GDM1 (cell line): ENCODE results near the gene TRIM67.

Source experiments
- DNase-seq: peaks from one replicate; lab custom pipeline; 2025; lab: John Stamatoyannopoulos, UW

TRIM67 gene

DNA sequence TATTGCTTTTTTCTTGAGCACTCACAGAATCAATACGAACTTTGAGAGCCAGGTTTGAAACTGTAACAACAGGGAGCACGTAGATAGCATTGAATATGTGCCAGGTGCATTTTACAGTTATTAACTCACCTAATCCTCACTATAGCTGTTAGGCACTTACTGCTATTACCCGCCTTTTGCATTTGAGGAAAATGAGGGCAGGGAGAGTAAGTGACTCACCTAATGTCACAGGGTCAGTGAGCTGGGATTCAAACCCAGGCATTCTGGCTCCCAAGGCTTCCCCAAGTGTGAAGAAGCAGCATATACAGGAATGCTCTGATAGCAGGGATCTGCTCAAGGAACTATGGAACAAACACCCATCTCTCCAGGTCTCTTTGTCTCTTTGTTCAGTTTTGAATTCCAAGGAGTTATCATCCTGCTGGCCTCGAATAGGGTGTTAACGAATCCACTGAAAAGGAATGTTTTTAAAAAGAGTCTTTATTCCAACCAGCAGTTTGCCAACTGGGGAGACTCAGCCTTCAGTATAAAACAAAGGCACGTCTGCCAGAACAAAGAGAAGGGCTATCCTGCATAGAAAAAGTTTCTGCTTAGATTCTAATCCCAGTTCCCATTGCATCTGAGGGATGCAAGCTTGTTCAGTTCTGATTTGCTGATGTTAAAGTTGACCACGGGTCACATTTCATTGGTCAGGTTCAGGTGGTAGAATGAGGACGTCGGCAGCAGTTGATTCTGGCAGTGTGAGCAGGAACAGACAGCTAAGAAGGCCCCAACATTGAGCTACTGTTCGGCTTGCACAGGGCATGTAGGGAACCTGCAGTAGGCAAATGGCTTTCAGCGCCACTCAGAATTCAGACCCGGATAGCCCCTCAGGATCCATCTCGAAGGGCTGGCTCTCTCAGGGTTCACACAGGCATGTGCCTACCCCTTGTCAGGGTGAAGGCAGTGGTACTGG lies 22.1 kb downstream of the TRIM67 start:
- DNase-seq: no peak

DNA sequence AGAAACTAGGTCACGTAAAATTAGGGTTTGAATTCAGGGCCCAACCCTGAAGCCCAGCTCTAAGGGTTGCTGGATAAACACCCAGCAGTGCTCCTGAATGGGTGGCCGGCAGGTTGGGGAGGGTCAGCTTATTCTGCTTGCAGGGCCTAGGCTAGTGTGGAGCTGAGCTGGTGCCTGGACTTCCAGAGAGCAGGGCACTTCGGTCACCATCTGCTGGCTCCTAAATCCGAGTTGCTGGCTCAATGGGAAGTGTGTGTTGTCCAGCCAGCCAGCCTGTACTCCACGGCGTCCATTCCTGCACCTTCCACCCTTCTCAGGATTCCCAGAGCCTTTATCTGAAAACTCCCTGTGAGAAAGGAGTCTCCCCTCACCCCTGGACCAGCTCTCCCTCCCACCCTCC lies 23.0 kb downstream of the TRIM67 start:
- no peak for DNase-seq

DNA sequence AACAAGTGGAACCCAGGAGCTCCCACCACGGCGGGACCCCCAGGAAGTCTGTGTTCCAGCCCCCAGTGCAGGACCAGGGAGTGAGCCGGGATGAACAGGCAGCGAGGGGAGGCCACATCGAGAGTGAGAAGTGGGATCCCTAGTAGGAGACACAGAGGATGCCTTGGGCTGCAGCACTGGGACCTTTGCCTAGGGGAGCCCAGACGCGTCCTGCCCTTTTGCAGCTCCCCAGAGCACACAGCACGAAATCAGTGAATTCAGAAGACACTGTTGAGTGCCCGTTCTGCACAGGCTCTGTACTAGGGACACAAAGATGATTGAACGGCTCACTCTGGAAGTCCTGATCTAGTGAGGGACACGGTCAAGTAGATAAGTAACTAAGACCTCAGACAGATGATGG lies 23.5 kb downstream of the TRIM67 start:
- DNase-seq: no peak

DNA sequence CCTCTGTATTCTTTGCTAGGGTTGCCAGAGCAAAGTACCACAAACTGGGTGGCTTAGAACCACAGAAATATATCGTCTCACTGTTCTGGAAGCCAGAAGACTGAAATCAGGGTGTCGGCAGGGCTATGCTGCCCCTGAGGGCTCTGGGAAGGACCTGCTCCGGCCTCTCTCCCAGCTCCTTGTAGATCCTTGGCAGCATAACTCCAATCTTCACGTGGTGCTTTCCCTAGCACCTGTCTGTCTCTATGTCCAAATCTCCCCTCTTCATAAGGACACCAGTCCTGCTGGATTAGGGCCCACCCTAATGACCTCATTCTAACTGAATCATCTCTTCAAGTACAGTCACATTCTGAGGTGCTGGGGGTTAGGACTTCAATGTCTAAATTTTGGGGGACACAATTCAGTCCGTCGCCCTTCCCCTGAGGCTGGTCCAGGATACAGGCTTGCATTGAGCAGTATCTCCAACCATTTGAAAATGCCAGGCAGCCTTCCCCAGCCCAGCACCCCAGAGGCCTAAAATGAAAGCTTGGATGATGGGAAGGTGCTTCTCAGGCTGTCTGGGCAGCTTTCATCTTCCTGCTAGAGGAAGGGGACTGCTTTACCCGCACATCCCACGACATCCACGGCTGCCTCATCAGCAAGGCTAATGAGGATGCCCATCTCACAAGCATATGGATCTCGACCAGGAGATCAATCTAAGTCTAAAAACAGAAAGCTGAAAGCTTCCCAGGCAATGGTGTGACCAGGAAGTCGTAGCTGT lies 24.7 kb downstream of the TRIM67 start:
- no peak for DNase-seq

DNA sequence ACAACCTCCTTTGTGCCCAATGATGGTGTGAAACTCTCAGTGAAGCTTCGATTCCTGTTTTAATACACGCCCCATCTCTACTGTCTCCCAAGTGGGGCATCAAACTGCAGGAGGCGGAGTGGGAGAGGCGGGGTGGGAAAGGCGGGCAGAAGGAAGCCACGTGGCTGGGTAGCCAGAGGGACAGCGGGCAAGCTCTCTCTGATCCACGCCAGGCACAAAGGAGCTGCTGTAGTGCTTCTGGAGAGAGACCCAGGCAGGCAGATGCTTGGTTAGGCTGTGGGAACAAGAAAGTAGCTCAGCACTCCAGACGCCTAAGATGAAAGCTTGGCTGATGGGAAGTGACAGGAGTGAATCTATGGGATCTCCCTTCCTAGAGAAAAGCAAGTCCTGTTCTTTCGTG lies 25.7 kb downstream of the TRIM67 start:
- DNase-seq: no peak

DNA sequence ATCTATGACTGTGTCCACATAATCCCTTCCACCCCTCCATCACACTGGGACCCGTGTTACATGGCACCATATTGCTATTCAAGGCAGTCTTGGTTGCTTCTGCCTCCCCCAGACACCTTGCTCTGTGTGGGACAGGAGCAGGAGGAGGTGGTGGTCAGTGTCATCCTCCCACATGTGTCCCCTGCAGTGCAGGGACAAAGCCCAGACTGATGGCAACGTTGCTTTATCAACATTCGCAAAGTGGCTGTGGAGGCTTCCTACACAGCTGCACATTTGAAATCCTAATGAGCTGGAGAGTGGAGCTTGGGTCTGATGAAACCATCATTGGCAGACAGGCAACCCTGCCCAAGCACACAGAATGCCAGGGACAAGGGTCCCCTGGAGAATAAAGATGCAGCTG lies 26.2 kb downstream of the TRIM67 start:
- DNase-seq: no peak

DNA sequence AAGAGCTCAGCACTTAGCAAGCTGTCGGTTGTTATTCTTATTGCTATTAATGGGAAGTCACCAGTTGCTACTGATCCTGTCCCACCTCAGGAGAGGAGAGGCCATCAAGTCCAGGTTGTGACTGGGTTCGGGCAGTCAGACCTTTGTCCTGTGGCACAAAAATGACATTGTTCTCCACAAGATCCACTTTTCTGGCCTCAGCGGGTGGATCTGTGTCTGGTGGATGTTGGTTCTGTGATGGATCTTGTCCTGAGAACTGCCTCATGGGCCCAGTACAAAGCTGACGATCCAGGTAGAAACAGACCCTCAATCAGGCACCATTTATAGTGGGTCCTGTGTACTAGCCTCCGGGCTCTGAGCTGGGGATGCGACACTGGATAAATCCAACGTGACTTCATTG lies 26.9 kb downstream of the TRIM67 start:
- DNase-seq: no peak

DNA sequence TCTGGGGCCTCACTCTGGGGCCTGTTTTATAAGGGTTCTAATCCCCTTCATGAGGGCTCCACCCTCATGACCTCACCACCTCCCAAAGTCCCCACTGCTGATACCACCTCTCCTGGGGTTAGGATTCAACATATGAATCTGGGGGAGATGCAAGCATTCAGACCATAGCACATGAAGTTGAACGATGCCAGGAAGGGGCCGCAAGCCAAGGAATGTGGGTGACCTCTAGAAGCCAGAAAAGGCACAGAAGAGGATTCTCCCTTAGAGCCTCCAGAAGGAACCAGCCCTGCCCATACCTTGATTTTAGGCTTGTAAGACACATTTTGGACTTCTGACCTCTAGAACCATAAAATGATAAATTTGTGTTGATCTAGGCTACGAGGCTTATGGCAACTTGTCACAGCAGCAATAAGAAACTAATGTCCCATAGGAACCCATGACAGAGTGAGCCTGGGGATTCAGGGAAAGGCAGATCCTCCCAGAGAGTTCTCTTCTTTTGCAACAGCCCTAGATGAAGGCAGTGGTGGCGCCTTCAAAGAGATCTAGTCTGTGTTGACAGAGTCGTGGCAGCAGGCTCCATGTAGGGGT lies 27.9 kb downstream of the TRIM67 start:
- no peak for DNase-seq

DNA sequence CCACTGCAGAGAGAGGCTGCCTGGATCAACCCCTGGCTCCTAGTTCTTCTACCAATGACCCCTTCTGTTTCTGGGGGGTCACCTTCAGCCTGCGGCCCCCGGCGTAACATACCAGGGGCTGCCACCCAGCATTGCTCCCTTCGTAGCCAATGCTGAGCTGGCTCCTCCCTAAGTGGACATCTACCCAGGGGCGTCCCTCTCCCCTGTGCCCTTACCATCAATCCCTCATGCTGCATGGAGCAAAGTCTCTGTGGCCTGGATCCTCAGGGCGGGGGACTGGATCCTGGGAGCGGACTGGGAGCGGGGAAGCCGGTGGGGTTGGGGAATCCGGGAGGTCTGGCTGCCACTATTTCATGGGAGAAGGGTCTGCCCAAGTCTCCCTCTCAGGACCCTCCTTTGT lies 28.6 kb downstream of the TRIM67 start:
- DNase-seq: no peak

DNA sequence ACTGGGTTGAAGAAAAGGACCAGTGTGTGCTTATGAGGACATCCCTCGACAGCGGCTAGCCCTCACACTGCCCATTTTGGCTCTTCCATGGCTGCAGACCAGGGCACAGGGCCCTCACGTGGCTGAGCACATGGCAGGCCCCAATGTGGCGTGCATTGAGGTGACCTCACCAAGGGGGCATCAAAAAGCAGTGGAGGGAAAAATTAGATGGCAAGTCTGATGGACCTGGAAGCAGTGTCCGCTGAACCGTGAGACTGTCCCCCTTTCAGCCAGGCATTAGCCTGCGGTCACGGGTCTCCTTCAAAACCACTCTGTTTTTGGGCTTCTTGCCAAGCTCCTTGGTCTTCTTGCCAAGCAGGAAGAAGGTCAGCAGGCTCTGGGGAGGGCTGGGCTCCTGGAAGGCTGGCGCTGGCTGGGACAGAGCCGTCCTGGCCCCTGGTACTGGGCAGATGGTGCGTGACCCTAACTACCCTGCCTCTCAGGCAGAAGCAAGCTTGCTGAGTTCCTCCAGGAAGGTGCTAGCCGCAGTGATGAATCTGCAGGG lies 30.8 kb downstream of the TRIM67 start:
- DNase-seq: no peak

DNA sequence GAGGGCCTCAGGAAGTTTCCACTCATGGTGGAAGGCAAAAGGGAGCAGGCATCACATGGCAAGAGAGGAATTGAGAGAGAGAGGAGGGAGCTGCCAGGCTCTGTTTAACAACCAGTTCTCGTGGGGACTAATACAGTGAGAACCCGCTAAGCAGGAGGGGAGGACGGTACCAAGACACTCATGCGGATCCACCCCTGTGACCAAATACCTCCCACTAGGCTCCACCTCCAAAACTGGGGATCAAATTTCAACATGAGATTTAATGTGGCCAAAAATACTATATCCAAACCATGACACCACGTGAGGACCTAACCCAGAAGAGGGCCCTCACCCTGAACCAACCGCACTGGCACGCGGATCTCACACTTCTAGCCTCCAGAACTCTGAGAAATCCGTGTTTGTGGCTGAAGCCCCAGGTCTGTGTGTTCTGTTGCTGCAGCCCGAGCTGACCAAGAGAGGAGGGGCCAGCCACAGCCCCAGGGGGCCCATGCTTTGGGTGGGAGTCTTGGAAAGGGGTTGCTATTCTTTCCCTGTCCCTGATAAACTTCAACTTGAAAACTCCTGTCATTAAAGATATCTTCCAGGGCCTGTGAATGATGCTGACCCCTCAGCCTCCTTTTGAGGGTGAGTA lies 32.0 kb downstream of the TRIM67 start:
- no peak for DNase-seq

DNA sequence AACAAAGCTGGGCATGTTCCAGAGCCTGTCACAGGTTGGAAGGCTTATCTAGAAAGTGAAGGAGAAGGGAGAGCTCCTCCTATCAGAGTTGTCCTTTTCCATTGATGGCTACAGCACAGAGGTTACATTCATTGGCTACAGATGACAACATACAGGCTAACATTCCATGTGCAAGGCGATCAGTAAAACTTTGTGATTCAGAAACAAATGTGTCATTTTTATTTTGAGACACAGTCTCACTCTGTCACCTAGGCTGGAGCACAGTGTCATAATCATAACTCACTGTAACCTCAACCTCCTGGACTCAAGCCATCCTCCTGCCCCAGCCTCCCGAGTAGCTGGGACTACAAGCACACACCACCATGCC lies 32.6 kb downstream of the TRIM67 start:
- DNase-seq: no peak

DNA sequence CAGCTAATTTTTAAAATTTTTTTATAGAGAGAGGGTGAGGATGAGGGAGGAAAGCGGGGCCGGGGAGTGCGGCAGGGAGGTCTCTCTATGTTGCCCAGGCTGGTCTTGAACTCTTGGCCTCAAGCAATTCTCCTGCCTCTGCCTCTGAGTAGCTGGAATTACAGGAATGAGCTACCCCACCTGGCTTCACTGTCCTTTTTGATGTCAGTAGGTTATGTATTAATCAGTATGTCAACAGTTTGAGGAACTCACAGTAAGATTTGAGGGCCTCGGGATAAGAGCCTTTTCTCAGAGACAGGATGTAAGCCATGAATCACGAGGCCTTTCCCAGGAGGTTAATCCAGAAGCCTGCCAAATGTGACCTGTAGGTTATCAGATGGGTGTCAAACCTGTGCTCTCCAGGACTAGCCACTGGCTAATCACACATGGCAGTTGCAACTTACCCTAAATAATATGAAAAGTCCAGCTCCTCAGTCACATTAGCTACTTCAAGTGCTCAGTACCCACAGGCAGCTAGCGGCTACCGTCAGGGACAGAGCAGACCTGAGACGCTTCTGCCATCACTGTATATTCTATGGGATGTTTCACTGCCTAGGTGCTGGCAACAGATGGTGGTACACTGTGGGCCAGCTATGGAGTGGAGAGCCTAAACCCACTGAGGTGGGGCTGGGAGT lies 33.1 kb downstream of the TRIM67 start:
- DNase-seq: no peak

DNA sequence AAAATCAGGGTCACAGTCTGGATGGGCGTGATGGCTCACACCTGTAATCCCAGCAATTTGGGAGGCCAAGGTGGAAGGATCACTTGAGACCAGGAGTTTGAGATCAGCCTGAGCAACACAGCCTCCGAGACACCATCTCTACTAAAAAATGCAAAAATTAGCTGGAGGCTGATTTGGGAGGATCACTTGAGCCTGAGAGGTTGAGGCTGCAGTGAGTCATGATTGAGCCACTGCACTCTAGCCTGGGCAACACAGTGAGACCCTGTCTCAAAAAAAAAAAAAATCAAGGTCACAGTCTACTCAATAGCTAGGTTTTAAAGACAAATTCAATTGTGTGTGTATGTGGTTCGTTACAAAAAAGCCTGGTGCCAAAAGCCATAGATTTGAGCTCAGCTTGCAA lies 34.4 kb downstream of the TRIM67 start:
- DNase-seq: no peak

DNA sequence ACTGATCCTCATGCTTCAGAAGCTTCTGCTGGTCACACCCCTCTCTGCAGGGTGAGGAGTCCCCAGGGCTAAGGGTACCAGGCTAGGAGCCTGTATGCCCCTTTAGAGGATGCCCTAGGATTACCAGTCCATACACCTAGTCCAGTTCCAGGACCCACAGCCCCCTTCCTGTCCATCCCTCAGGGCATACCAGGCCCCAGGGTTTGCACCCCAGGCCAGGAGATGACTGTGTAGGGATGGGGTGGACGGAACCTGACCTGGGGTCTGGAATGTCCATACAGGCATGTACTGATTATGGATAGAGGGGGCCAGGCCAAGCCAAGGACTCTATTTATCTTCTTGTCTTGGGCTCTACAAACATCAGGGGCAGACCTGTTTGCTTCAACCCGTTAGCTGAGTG lies 34.9 kb downstream of the TRIM67 start:
- no peak for DNase-seq

DNA sequence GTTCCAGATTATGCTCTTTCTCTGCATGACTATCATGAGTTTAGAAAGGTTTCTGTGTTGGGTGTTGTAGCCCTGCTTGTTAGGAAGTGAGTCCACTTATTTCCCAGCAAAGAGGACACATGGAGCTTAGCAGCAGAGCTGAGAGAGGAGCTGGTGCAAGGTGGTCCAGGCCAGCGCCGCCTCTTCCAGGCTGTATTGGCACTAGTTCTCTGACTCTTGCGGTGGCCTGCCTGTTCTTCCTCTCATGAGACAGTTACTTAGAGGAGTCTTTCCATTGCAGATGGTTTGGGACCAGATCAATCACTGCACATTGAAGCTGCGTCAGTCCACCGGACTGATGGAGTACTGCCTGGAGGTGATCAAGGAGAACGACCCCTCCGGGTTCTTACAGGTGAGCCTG lies 38.0 kb downstream of the TRIM67 start:
- no peak for DNase-seq

DNA sequence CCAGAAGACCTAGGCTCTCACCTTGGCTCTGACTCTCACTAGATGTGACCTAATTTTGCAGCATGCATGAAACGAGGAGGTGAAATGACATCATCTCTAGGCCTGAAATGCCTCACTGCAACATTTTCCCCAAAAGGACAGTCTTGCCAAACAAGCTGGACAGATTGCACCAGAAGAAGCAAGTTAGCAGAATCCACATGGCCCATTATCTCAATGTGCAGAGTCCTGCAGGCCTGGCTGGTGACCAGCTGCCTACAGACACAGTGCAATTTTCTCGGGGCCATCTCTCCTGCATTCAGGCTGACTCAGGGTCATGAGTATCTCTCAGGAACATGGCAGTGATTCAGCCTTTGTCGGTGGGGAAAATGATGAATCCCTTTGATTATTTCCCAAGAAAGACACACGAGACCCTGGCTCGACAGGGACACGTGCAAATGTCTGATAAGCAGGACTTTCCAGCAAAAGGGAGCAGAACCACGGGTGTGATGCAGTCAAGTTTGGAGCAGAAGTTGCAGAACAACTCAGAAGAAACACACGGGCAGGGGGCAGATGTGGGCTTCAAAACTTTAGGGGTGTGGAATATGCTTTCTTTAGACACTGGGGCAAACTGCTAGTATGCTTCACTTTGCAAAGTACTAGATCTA lies 38.7 kb downstream of the TRIM67 start:
- DNase-seq: no peak

DNA sequence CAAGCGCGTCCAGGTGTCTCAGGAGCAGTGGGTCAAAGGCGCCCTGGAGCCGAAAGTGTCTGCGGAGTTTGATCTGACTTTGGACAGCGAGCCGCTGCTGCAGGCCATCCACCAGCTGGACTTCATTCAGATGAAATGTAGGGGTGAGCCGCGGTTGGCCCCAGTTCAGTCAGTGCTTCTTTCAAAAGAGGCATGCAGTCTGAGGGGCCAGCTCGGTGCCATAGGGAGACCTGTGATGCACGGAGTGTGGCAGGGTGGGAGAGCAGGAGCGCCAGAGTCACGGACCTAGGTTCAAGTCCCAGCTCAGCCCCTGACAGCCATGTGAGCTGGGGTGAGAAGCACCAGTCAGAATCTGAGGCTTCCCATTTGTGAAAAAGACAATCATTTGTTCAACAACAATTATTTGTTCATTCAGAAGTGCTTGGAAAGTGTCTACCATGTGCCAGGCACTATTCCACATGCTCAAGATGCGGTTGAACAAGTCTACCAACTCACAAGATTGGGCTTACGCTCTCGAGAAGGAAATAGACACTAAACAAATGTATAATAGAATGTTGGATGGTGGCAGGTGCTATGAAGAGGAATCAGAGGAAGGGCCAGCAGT lies 39.6 kb downstream of the TRIM67 start:
- no peak for DNase-seq

DNA sequence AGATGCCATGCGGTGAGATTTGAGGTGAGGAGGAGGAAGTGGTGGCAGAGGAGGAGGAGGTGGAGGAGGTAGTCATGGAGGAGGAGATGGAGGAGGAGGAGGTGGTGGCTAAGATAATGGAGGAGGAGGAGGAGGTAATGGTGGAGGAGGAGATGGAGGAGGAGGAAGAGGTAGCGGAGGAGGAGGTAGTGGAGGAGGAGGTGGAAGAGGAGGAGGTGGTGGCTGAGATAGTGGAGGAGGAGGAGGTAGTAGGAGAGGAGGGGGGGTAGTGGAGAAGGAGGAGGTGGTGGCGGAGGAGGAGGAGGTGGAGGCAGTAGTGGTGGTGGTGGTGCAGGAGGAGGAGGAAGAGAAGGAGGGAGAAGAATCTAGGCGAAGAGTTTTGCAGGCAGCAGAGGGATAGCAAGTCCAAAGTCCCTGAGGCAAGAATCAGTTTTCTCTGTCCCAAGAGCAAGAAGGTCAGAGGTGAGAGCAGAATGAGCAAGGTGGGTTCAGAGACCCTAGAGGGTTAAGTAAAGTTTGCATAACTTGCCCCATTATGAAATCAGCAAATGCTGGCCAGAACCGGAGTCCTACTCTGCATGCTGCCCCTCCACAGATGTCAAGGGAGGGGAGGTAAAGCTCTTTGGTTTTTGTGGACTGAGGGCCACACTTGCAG lies 40.2 kb downstream of the TRIM67 start:
- DNase-seq: no peak
